Bronchial epithelial cell (primary cell): ENCODE results near the gene GK. TPM values are rescaled to one million over a fixed set of nuclear protein-coding genes. Genes with fewer than 3 reads are reported as not detected.
"Not testable (repeated sequence)": the region's sequence is repeated elsewhere in the genome, so short reads cannot be mapped to it uniquely, and the experiment has no call there.

Experiments used
- DNase-seq: peaks from one replicate; pipeline ENCODE4 v3.0.0-alpha.2; 2010; ENCODE audit warnings: low read depth
- FAIRE-seq: peaks from 2 replicates; lab custom pipeline; 2011; peaks lifted over from hg19 to GRCh38; lab: Jason Lieb, UNC
- H3K27me3 ChIP-seq: 2 replicates; pipeline ENCODE4 v1.5.1; 2011; ENCODE audit warnings: low read length; ENCODE audit not compliant: control insufficient read depth, insufficient read depth
- H3K36me3 ChIP-seq: 2 replicates; pipeline ENCODE4 v1.5.1; 2011; ENCODE audit warnings: low read length; ENCODE audit not compliant: control insufficient read depth, insufficient read depth
- H3K4me3 ChIP-seq: 2 replicates; pipeline ENCODE4 v1.5.1; 2011; ENCODE audit warnings: mild to moderate bottlenecking, low read depth, low read length, control low read depth
- CTCF ChIP-seq: IDR thresholded peaks from 2 replicates; pipeline ENCODE4 v1.5.1; 2011; ENCODE audit warnings: mild to moderate bottlenecking, moderate library complexity, low read length, control low read depth, inconsistent platforms; ENCODE audit not compliant: insufficient read depth, severe bottlenecking
- total RNA-seq: library from RNA; depleted of rRNA; stranded (reverse); fragments of >200 nt; gene quantifications from 2 replicates; pipeline ENCODE4 v1.2.1, GENCODE V29; 2014

The GK gene
- total RNA-seq, 1 donor from 2014 or later, result 38.7 TPM

DNA sequence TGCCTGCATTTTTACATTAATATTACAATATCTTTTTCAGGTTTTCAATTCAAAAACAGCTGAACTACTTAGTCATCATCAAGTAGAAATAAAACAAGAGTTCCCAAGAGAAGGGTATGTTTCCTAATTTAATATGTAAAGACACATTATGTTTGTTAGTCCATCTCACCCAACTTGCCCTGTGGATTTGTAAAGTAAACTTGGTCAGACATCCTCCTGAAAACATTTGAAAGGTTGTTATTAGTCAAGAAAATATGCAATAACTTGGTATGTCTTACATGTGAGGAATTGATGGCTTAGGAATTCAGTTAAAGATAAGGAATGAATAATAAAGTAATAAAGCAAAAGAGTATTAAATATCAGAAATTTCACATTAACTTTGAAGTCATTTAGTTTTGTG, 12.2 kb downstream of the GK start:
- no peak for TF ChIP-seq CTCF
- DNase-seq (no peak), FAIRE-seq (no peak)
- Histone ChIP-seq H3K4me3 (no peak overlapping the region), H3K36me3 (no peaks in the 10 kb centered on the region), H3K27me3 (no peaks in the 10 kb centered on the region)

DNA sequence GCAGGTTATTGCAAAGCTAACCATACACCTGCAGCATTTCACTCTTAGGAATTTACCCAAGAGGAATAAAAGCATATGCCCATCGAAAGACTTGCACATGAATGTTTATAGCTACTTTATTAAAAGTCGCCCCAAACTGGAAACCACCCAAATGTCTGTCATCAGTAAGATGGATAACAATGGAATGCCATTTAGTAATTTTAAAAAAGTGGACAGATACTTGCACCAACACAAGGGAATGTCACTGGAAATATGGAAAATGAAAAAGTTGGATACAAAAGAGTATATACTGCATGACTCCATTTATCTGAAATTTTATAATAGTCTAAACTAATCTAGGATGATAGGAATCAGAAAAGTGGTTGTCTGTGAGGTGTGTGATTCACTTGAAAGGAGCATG, 12.9 kb downstream of the GK start:
- TF ChIP-seq CTCF, result no peak
- Histone ChIP-seq H3K36me3 (no peaks in the 10 kb centered on the region), H3K4me3 (no peak overlapping the region), H3K27me3 (no peaks in the 10 kb centered on the region)
- FAIRE-seq (no peak), DNase-seq (no peak)

- FAIRE-seq (no peak), DNase-seq (no peak)
- Histone ChIP-seq H3K36me3 (no peaks in the 10 kb centered on the region), H3K4me3 (no peak overlapping the region), H3K27me3 (no peaks in the 10 kb centered on the region)
- TF ChIP-seq CTCF, result no peak
These were observed 15.4 kb downstream of the GK start for GRCh38 chrX:30668581-30668980.

DNA sequence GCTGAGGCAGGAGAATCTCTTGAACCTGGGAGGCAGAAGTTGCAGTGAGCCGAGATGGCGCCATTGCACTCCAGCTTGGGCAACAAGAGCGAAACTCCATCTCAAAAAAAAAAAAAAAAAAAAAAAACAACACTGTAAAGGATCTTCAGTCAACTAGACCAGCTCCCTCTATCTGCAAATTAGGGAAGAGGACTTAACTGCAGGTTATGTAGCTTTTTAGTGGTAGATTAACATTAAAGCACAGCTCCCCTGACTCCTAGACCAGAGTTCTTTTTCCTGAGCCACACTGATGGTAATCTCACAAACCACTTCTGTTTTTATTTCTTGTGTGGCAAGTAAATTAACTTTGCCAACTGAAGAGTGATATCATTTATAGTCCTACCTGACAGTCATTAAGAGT, 18.0 kb downstream of the GK start:
- DNase-seq, FAIRE-seq, H3K27me3 ChIP-seq, H3K4me3 ChIP-seq, H3K36me3 ChIP-seq: not testable (repeated sequence)

DNA sequence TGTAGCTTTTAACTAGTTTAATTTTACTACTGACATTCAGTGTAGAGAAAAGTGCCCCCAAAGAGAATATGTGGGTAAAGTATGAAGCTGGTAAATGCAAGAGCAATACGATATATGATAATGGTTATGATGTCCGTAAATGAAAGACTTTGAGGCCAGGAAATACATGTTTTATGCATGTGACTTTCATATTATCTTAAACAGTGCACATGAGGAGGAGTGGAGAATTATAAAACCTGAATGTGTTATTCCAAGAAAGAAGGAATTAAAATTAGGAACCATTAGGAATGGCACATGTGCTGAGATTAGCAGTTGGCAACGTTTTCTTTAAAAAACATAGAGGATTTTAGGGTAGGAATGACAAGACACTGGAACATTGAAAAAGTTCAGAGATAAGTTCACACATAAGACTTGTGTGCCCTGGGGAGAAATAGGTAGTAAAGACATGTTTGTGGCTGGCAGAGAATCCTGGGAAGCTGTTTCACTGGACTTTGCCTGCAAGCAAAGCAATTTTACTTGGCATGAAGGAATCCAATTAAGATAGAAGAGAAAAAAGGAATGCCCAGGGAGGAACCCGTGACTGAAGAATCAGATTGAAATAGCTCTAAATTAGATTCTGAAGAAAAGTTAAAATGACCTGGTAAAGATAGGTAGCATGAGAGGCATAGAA, 20.0 kb downstream of the GK start:
- no peak for TF ChIP-seq CTCF
- DNase-seq (no peak), FAIRE-seq (no peak)
- Histone ChIP-seq H3K4me3 (no peak overlapping the region), H3K27me3 (no peaks in the 10 kb centered on the region), H3K36me3 (no peaks in the 10 kb centered on the region)

GRCh38 chrX:30673884-30674598, 20.8 kb downstream of the GK start:
- TF ChIP-seq CTCF, result no peak
- Histone ChIP-seq H3K27me3 (no peaks in the 10 kb centered on the region), H3K4me3 (no peak overlapping the region), H3K36me3 (no peaks in the 10 kb centered on the region)
- FAIRE-seq, result no peak
- DNase-seq, result no peak
